Measurements from ENCODE around the gene UTP11.

UTP11 gene

DNA sequence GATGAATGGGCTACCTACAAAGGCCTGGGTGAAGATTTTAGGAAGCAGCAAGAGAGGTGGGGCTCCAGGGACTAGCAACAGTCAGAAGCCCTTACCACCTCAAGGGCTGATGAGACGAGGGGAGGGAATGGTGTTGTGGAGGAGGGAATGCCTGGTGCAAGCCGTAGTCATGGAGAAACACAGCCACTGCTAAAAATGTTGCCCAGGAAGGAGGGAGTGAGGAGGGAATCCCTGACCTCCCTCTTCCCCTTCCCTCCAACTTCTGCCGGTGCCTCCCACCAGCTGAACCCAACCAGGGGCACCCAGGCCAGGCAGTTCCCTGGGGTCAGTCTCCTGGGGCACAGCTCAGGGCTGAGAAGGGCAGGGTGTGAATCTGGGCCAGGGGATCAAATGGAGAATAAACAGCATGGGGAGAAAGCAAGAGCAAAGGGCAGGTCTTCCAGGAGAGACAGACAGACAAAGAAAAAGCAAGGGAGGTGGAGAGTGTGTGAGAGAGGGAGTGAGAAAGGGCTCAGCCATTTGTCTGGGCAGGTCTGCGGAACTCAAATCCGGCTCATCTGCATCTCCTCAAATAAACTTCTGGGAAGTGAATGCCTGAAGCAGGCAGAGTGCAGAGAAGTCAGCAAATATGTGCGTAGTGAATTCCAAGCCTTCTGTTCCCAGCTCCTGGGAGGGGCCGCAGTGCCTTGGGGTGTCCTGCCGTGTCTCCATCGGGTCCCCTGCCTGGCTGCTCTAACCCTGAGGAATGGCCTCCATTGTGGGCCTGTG is 61.2 kb downstream of the UTP11 start:
- DNase-seq = no peak

DNA sequence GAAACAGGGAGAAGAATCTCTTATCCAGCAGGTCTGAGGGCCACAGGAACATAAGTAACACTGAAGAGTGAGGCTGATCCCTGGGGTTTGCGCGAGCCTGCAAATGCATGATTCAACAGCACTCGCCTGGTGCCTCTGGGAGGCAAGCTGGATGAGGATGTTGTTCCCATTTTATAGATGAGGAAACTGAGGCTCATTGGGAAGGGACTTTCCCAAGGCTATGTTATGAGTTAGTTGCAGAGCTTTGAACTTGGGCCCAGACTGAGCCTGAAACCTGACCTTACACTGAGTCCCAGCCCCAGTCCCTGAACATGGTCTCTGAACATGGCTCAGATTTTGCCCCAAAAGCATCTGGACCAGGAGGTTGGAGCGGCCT is 61.8 kb downstream of the UTP11 start:
- no peak for DNase-seq

Data from NCI-H1092 (cell line).